ENCODE measurements around the gene SLC15A5. TPM values are rescaled to one million over a fixed set of nuclear protein-coding genes. Genes with fewer than 3 reads are reported as not detected.
A peak's percentile ranks its signal among the peaks of the same experiment; 100 is the strongest.

SLC15A5 gene
- total and polyA plus RNA-seq, 5 donors from 2014 or later, result not detected

DNA sequence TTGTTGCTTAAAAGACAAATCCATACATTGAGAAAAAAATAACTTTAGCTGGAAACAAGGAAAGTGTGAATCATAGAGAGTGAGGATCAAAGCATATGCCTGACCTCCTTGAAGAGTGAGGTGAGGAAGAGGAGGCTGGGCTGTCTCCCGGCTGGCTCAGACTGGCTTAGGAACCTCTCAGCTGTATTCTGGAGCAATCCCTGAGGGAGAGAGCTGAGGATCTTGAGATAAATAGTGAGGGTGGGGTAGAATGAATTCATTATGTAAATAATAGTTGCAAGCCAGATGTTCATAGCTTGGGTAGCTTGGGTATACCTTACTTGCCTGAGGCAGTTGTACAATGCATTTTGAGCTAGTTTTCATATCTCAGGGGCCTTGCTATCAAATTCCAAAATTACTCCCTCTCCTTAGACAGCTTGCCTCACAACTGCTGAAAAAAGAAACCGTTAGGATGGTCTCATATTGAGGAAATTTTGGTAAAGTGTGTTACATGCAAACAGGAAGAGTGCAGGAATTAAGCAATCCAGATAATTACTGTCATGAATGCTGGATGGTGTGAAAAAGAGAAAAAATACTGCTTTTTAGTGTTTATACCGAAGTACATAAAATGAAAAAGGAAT lies 30.5 kb upstream of the SLC15A5 start:
- no peak overlapping the region for H3K4me3 ChIP-seq (ENCODE audit: low read depth, low read length)
- H3K4me1 ChIP-seq (ENCODE audit: control insufficient read depth, insufficient read depth, low read length, poor library complexity, severe bottlenecking), result no peaks in the 10 kb centered on the region
- Mint-ChIP-seq H3K4me1 (no peaks in the 10 kb centered on the region), H3K9me3 (peaks cover 0 to 42% (median 11%) of the 10 kb centered on the region in 7 donors), H3K27ac (peak overlapping the region in 1 of 3 donors; percentile 45), H3K36me3 (no peaks in the 10 kb centered on the region), H3K4me3 (no peak overlapping the region), H3K27me3 (peaks cover 4% of the 10 kb centered on the region)
- no peak overlapping the region for H3K27ac ChIP-seq (ENCODE audit: insufficient read depth, low read length, poor library complexity, severe bottlenecking)
- DNase-seq (no peak), ATAC-seq (ENCODE audit: low read depth in 2 of 2) (no peak)
- peaks cover 0 to 3% of the 10 kb centered on the region in 2 experiments for H3K9me3 ChIP-seq (ENCODE audit: control insufficient read depth in 2 of 2, low read length in 2 of 2)
- H3K27me3 ChIP-seq (ENCODE audit: control insufficient read depth, insufficient read depth, low read length), result no peaks in the 10 kb centered on the region
- H3K36me3 ChIP-seq (ENCODE audit: control insufficient read depth, insufficient read depth, low read length), result no peaks in the 10 kb centered on the region

DNA sequence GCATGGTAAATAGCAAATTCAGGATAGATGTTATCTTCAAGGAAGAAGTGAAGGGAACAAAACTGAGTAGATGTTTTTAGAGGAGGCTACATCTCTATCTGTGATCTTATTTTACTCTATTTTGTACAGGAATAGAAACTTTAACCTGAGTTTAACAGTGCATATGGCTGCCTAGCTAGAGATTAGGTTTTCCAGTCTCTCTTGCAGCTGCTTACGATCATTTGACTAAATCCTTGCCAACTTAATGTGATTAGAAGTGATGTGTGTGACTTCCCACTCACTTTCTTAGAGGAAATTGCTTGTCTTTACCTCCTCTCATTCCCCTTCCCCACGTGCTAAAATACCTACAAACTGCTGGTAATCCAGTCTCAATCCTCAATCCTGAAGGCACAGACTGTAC lies 26.5 kb upstream of the SLC15A5 start:
- H3K27me3 Mint-ChIP-seq, result no peaks in the 10 kb centered on the region
- Histone ChIP-seq H3K4me1 (ENCODE audit: control insufficient read depth, insufficient read depth, low read length, poor library complexity, severe bottlenecking) (no peaks in the 10 kb centered on the region), H3K27me3 (ENCODE audit: control insufficient read depth, insufficient read depth, low read length) (no peaks in the 10 kb centered on the region), H3K9me3 (ENCODE audit: control insufficient read depth in 2 of 2, low read length in 2 of 2) (no peaks in the 10 kb centered on the region), H3K4me3 (ENCODE audit: low read depth, low read length) (no peak overlapping the region), H3K27ac (ENCODE audit: insufficient read depth, low read length, poor library complexity, severe bottlenecking) (no peak overlapping the region), H3K36me3 (ENCODE audit: control insufficient read depth, insufficient read depth, low read length) (no peaks in the 10 kb centered on the region)
- peaks cover 0 to 22% (median 11%) of the 10 kb centered on the region in 7 donors for H3K9me3 Mint-ChIP-seq
- ATAC-seq (ENCODE audit: low read depth in 2 of 2), result no peak
- no peak for DNase-seq
- no peaks in the 10 kb centered on the region for H3K36me3 Mint-ChIP-seq
- H3K27ac Mint-ChIP-seq, result no peak overlapping the region
- H3K4me3 Mint-ChIP-seq, result no peak overlapping the region
- no peaks in the 10 kb centered on the region for H3K4me1 Mint-ChIP-seq

DNA sequence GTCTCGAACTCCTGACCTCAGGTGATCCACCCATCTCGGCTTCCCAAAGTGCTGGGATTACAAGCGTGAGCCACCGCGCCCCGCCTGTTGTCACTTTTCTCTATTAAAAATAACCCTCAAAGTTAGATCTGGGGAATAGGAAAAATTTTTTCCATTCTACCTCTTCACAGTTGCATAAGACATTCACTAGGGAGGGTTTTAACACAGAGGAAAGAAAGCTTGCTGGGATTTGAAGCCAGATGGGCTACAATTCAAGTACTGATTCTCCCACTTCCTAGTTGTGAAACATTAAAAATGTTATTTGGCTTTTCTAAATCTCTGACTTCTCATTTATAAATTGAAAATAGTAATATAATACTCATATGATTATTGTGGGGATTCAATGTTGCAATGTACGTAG lies 23.3 kb upstream of the SLC15A5 start:
- Mint-ChIP-seq H3K4me1 (no peaks in the 10 kb centered on the region), H3K27ac (no peak overlapping the region)
- no peak for ATAC-seq (ENCODE audit: low read depth in 2 of 2)

DNA sequence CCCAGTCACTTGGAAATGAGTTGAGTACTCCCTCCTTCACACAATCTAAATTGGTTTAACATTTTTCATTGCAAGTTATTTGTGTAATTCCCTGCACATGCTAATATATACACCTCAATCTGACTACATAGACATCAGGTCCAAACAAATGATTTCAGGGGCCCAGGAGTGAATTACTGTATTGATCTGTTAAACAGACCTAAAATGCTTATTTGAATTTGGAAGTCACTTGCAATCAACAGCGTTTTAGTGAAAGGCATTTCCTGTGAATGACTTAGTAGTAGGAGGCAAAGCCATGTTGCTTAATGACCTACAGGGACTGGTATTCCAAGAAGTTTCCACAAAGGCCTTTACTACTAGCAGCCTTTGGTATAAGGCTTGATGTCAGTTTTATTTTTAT lies 22.6 kb upstream of the SLC15A5 start:
- Histone ChIP-seq H3K9me3 (ENCODE audit: control insufficient read depth in 2 of 2, low read length in 2 of 2) (no peaks in the 10 kb centered on the region), H3K4me1 (ENCODE audit: control insufficient read depth, insufficient read depth, low read length, poor library complexity, severe bottlenecking) (no peaks in the 10 kb centered on the region), H3K4me3 (ENCODE audit: low read depth, low read length) (no peak overlapping the region), H3K27me3 (ENCODE audit: control insufficient read depth, insufficient read depth, low read length) (no peaks in the 10 kb centered on the region), H3K27ac (ENCODE audit: insufficient read depth, low read length, poor library complexity, severe bottlenecking) (no peak overlapping the region), H3K36me3 (ENCODE audit: control insufficient read depth, insufficient read depth, low read length) (no peaks in the 10 kb centered on the region)
- DNase-seq (no peak), ATAC-seq (ENCODE audit: low read depth in 2 of 2) (no peak)
- H3K4me3 Mint-ChIP-seq, result no peak overlapping the region
- no peak overlapping the region for H3K27ac Mint-ChIP-seq
- no peaks in the 10 kb centered on the region for H3K36me3 Mint-ChIP-seq
- H3K27me3 Mint-ChIP-seq, result no peaks in the 10 kb centered on the region
- no peaks in the 10 kb centered on the region for H3K4me1 Mint-ChIP-seq
- peaks cover 2 to 14% (median 11%) of the 10 kb centered on the region in 7 donors for H3K9me3 Mint-ChIP-seq

More for the DNA sequence above, 23.3 kb upstream of the SLC15A5 start:
- H3K36me3 ChIP-seq (ENCODE audit: control insufficient read depth, insufficient read depth, low read length), result no peaks in the 10 kb centered on the region
- no peaks in the 10 kb centered on the region for H3K27me3 ChIP-seq (ENCODE audit: control insufficient read depth, insufficient read depth, low read length)
- Mint-ChIP-seq H3K9me3 (peaks cover 2 to 11% (median 9%) of the 10 kb centered on the region in 7 donors), H3K4me3 (no peak overlapping the region), H3K27me3 (no peaks in the 10 kb centered on the region), H3K36me3 (no peaks in the 10 kb centered on the region)
- no peak overlapping the region for H3K27ac ChIP-seq (ENCODE audit: insufficient read depth, low read length, poor library complexity, severe bottlenecking)
- H3K9me3 ChIP-seq (ENCODE audit: control insufficient read depth in 2 of 2, low read length in 2 of 2), result no peaks in the 10 kb centered on the region
- no peak for DNase-seq
- H3K4me1 ChIP-seq (ENCODE audit: control insufficient read depth, insufficient read depth, low read length, poor library complexity, severe bottlenecking), result no peaks in the 10 kb centered on the region
- H3K4me3 ChIP-seq (ENCODE audit: low read depth, low read length), result no peak overlapping the region

DNA sequence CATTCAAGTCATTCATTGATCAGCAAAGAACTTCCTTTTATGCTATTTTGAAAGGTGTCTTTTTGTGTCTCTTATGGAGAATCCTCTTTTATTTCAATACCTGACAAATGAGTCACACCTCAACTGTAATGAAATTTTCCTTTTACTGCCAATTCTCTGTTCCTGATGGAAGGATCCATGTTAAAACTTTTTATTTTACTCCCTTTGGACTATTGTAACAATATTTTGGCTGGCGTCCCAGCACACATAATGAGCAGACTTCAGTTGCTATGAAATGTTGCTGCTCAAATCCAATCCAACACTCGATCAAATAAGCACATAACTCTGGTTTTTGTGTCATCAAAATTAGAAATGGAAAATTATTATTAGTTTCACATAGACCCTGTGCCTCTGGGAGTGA lies 21.9 kb upstream of the SLC15A5 start:
- H3K4me3 Mint-ChIP-seq, result no peak overlapping the region
- Histone ChIP-seq H3K27ac (ENCODE audit: insufficient read depth, low read length, poor library complexity, severe bottlenecking) (no peak overlapping the region), H3K27me3 (ENCODE audit: control insufficient read depth, insufficient read depth, low read length) (no peaks in the 10 kb centered on the region), H3K36me3 (ENCODE audit: control insufficient read depth, insufficient read depth, low read length) (no peaks in the 10 kb centered on the region), H3K4me1 (ENCODE audit: control insufficient read depth, insufficient read depth, low read length, poor library complexity, severe bottlenecking) (no peaks in the 10 kb centered on the region), H3K9me3 (ENCODE audit: control insufficient read depth in 2 of 2, low read length in 2 of 2) (no peaks in the 10 kb centered on the region), H3K4me3 (ENCODE audit: low read depth, low read length) (no peak overlapping the region)
- H3K9me3 Mint-ChIP-seq, result peaks cover 2 to 14% (median 11%) of the 10 kb centered on the region in 7 donors
- no peak overlapping the region for H3K27ac Mint-ChIP-seq
- H3K27me3 Mint-ChIP-seq, result no peaks in the 10 kb centered on the region
- H3K4me1 Mint-ChIP-seq, result no peaks in the 10 kb centered on the region
- H3K36me3 Mint-ChIP-seq, result no peaks in the 10 kb centered on the region
- ATAC-seq (ENCODE audit: low read depth in 2 of 2), result no peak
- no peak for DNase-seq

DNA sequence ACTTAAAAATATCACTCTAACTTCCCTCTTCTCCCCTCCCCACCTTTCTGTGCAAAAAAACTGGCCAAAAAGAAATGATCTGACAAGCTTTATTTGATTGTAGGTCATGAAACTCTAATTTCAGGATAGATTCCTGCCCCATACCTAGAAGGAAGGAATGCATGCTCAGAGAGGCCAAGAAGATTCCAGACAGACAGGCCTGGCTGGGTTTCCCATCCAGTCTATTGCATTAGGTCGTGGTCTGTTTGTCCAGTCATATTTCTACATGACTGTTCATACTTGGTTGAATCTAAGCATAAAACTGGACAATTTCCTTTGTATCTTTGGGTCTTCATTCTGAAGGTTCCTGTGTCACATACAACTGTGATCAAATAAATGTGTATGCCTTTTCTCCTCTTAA lies 20.0 kb upstream of the SLC15A5 start:
- Mint-ChIP-seq H3K4me3 (no peak overlapping the region), H3K36me3 (no peaks in the 10 kb centered on the region), H3K27ac (no peak overlapping the region), H3K9me3 (peaks cover 4 to 14% (median 5%) of the 10 kb centered on the region in 7 donors), H3K27me3 (no peaks in the 10 kb centered on the region), H3K4me1 (no peaks in the 10 kb centered on the region)
- no peaks in the 10 kb centered on the region for H3K9me3 ChIP-seq (ENCODE audit: control insufficient read depth in 2 of 2, low read length in 2 of 2)
- DNase-seq (no peak), ATAC-seq (ENCODE audit: low read depth in 2 of 2) (no peak)
- no peaks in the 10 kb centered on the region for H3K36me3 ChIP-seq (ENCODE audit: control insufficient read depth, insufficient read depth, low read length)
- H3K4me3 ChIP-seq (ENCODE audit: low read depth, low read length), result no peak overlapping the region
- no peaks in the 10 kb centered on the region for H3K27me3 ChIP-seq (ENCODE audit: control insufficient read depth, insufficient read depth, low read length)
- no peak overlapping the region for H3K27ac ChIP-seq (ENCODE audit: insufficient read depth, low read length, poor library complexity, severe bottlenecking)
- no peaks in the 10 kb centered on the region for H3K4me1 ChIP-seq (ENCODE audit: control insufficient read depth, insufficient read depth, low read length, poor library complexity, severe bottlenecking)

DNA sequence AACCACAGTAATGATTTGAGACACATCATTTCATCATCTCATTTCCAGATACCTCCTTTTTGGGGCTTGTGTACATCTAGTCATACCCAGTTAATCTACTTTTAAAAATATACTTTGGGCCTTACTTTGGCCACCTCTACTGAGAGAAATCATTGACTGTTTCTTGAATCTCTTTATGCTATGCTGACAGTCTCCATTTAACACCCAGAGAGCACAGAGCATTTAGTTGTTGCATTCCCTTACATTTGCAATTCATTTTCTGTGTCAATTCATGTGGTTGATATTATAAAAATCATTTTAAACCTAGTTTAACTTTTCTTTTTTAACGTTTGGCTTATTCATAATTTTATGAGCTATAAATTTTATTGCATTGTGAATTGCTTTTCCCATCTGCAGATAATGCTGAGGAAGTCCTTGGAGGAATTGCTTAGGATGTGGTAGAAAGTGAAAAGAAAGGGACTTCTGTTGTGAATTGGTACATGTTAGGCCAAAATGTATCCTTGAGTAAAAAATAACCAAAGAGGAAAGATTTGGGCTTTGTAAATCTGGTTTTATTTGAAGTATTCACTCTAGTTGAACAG lies 17.0 kb upstream of the SLC15A5 start:
- H3K36me3 Mint-ChIP-seq, result no peaks in the 10 kb centered on the region

DNA sequence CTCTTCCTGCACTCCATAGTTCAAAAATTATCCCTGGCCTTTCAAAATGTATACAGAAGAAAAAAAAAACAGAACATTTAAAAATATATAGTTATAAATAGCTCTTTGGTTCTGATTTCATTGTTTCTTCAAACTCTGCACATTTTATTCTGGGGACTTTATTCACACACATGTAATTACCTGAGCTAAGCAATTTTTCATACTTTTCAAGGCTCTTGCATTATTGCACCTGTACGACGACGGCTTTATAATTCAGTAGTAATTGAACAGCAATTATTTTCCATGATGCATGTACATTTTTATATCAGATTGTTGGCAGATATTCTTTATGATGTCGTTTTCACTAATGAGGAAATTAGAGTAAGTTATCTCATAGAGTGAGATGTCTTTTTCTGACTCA lies 13.5 kb upstream of the SLC15A5 start:
- ATAC-seq (ENCODE audit: low read depth in 2 of 2) (no peak), DNase-seq (no peak)
- H3K4me3 ChIP-seq (ENCODE audit: low read depth, low read length), result no peak overlapping the region
- Mint-ChIP-seq H3K27ac (no peak overlapping the region), H3K36me3 (no peaks in the 10 kb centered on the region), H3K9me3 (peaks cover 0 to 18% (median 10%) of the 10 kb centered on the region in 7 donors), H3K4me1 (no peaks in the 10 kb centered on the region), H3K4me3 (no peak overlapping the region), H3K27me3 (no peaks in the 10 kb centered on the region)
- H3K36me3 ChIP-seq (ENCODE audit: control insufficient read depth, insufficient read depth, low read length), result no peaks in the 10 kb centered on the region
- H3K9me3 ChIP-seq (ENCODE audit: control insufficient read depth in 2 of 2, low read length in 2 of 2), result peaks cover 3 to 5% of the 10 kb centered on the region in 2 experiments
- no peaks in the 10 kb centered on the region for H3K27me3 ChIP-seq (ENCODE audit: control insufficient read depth, insufficient read depth, low read length)
- no peak overlapping the region for H3K27ac ChIP-seq (ENCODE audit: insufficient read depth, low read length, poor library complexity, severe bottlenecking)
- no peaks in the 10 kb centered on the region for H3K4me1 ChIP-seq (ENCODE audit: control insufficient read depth, insufficient read depth, low read length, poor library complexity, severe bottlenecking)

More for the DNA sequence above, 17.0 kb upstream of the SLC15A5 start:
- Mint-ChIP-seq H3K27me3 (no peaks in the 10 kb centered on the region), H3K4me3 (no peak overlapping the region), H3K9me3 (peaks cover 4 to 23% (median 8%) of the 10 kb centered on the region in 7 donors), H3K4me1 (no peaks in the 10 kb centered on the region), H3K27ac (no peak overlapping the region)
- Histone ChIP-seq H3K27me3 (ENCODE audit: control insufficient read depth, insufficient read depth, low read length) (no peaks in the 10 kb centered on the region), H3K9me3 (ENCODE audit: control insufficient read depth in 2 of 2, low read length in 2 of 2) (peaks cover 0 to 3% of the 10 kb centered on the region in 2 experiments), H3K4me1 (ENCODE audit: control insufficient read depth, insufficient read depth, low read length, poor library complexity, severe bottlenecking) (no peaks in the 10 kb centered on the region), H3K4me3 (ENCODE audit: low read depth, low read length) (no peak overlapping the region), H3K27ac (ENCODE audit: insufficient read depth, low read length, poor library complexity, severe bottlenecking) (no peak overlapping the region), H3K36me3 (ENCODE audit: control insufficient read depth, insufficient read depth, low read length) (no peaks in the 10 kb centered on the region)
- ATAC-seq (ENCODE audit: low read depth in 2 of 2), result no peak
- DNase-seq, result no peak

Measured in CD4-positive, CD25-positive, alpha-beta regulatory T cell (primary cell).